ENCODE measurements around the gene TXNIP.
A peak's percentile ranks its signal among the peaks of the same experiment; 100 is the strongest.

The TXNIP gene

DNA sequence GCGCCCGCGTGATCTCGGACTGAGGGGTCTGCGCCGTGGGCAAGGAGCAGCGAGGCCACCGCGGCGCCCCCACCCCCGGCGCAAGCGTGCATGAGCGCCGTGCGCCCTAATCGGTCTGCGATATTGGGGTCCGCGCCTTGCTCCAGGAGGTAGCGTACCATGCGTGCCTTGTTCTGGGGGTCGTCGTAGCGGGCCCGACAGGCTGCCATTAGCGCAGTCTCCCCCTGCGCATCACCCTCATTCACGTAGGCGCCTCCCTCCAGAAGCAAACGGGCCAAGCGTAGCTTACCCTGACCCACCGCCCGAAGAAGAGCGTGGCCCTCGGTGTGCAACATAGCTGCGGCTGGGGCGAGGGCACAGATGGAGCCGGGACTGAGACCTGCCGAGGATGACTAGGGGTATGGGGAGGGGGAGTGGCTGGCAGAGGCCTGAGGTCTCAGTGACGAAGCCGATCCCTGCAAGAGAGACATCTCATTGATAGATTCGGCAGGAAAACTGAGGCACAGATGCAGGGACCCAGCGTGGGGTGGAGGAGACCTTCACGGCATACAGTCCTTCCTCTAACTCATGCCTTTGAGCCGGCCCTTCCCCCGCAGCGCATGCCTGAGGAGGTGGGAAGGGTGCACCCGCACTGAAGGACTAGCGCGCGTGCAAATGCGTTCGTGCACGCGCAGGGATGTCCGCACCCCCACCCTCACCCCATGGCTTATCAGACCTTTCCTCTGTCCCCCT, 34.8 kb downstream of the TXNIP start:
- peak in 1 of 2 donors; percentile 43 for DNase-seq

- no peak for DNase-seq
These were observed 35.3 kb downstream of the TXNIP start for GRCh38 chr1:145961109-145961424.

- peak in 1 of 2 donors; percentile 49 for DNase-seq
These were observed 35.8 kb downstream of the TXNIP start for GRCh38 chr1:145960468-145961108.

DNA sequence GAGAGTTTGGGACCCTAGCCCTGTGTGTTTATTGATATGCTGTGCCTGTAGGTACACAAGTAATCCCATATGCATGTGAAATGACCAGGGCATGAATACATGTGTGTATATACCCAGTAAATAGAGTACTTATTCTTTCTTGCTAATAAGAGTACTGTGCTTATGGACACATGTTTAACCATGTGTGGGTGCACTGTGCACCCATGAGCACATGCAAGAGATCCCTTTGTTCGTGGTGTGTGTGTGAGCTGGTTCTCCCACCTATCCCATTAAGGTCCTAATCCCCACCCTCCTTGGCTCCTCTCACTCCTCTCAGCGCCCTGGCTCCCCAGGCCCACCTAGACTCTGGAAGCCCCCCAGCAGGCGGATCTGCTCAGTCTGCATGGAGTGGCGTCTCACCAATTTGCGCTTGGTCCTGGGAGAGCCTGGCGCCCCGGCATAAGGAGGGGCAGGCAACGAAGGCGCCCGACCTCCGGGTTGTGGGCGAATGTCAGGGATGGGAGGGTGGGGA, 36.4 kb downstream of the TXNIP start:
- no peak for DNase-seq

DNA sequence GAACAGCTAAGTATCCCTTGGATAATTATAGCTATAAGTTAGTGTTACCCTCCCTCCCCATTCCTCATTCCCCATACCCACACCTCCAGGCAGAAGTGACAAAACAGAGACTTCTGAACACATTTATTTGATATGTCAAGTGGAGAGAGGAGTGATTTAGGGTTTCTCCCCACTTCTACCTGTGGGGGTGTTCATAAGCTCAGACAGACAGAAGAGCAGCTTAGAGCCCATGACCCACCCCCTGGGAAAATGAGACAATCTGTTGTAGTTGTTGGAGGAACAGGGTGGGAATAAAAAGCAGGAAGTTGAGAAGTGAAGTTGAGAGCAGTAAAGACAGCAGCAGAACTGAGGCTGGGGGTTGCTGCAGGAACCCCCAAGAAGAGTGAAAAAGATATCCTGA, 37.0 kb downstream of the TXNIP start:
- DNase-seq: no peak

DNA sequence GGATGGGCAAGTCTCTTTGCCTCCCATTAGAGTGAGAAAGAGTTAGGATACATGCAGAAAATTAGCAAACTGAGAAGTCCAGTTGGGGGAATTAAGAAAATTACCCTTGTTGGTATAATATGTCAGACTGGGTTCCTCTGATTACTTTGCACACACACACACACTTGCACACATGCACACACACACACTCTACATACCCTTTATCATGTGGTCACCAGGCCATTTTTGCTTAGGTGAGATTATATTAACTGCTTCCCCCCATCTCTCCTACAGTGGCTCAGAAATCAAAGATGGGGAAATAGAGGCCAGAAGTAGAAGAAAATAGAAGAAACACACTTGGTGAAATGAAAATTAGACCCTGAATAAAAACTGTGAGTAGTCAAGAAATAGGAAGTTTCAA, 37.6 kb downstream of the TXNIP start:
- DNase-seq: no peak

- DNase-seq: peak; percentile 93
These were observed 38.7 kb downstream of the TXNIP start, which contains the start of gene LIX1L for GRCh38 chr1:145957443-145958319. TSS of gene LIX1L (minus strand) at chr1:145958017. CDS start at chr1:145957927, 90 bp downstream.

DNA sequence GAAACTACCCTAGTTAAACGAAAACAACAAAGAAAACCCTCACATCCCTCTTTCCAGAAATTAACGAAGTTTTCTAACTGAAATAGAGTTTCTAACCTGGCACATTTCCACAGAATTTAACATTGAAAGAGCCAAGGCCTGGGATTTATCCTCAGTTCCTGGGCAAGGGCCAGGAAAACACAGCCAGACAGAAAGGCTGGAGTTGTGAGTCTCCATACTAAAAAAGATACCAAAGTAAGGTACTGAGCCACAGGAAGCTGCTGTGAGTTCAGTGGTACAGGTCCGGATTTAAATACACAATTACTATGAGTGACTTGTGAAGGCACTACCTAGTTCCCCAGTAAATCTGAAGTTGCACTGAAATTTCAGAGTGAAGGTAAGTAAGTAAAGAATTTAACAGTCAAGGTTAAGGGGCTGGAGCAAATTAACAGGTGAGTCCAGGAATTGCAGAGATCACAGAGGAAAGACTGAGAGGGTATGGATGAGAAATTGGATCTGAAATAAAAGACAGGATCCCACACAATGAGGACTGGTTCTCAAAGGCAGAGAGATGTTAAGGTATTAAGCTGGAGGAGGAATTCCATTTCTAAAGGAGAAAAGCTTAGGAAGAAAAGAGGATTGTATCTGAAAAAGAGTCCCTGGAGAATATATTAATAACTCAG, 39.5 kb downstream of the TXNIP start:
- DNase-seq: no peak

GRCh38 chr1:145956361-145956760, 40.0 kb downstream of the TXNIP start:
- DNase-seq: no peak

- no peak for DNase-seq
These were observed 40.9 kb downstream of the TXNIP start for GRCh38 chr1:145955436-145955835.

DNA sequence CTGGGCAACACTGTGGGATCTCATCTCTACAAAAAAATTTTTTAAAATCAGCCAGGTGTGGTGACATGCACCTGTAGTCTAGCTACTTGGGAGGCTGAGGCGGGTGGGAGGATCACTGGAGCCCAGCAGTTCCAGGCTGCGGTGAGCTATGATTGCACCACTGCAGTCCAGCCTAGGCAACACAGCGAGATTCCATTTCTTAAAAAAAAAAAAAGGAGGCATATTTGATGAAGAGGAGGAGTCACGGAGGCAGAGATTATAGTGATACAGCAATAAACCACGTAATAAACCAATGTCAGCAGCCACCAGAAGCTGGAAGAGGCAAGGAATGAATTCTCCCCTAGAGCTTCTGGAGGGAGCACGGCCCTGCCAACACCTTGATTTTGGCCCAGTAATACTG, 42.5 kb downstream of the TXNIP start:
- no peak for DNase-seq

DNA sequence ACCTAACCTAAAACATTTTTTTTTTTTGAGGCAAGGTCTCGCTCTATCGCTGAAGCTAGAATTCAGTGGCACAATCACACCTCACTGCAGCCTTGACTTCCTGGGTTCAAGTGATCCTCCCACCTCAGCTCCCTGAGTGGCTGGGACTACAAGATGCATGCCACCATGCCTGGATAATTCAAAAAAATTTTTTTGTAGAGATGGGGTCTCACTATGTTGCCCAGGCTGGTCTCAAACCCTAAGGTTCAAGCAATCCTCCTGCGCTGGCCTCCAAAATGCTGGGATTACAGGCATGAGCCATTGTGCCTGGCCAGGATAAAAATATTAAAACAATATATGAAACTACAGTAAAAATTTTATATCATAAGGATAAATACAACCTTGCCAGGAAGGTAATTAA, 43.5 kb downstream of the TXNIP start:
- DNase-seq: no peak

- no peak for DNase-seq
These were observed 44.9 kb downstream of the TXNIP start for GRCh38 chr1:145951526-145951925.

GRCh38 chr1:145949219-145949618, 47.2 kb downstream of the TXNIP start:
- DNase-seq: no peak

DNA sequence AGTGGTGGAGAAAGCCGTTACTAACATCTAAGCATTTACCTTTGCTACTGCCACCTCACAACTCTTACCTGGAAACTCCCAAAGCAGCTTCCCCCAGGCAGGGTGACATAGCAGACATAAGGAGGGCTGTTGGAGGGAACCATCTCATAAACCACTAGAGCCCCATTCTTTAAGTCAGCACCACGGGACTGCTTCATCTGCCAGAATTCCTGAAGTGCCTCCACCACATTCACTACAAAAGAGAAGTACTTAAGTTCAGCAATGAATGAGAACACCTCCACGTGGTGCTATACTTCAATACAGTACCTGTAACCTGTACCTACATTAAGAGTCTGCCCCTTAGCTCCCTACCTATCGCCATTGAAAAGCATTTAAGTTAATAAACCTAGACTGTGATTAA, 48.8 kb downstream of the TXNIP start:
- no peak for DNase-seq

- DNase-seq: no peak
These were observed 49.8 kb downstream of the TXNIP start for GRCh38 chr1:145946477-145946986.

DNA sequence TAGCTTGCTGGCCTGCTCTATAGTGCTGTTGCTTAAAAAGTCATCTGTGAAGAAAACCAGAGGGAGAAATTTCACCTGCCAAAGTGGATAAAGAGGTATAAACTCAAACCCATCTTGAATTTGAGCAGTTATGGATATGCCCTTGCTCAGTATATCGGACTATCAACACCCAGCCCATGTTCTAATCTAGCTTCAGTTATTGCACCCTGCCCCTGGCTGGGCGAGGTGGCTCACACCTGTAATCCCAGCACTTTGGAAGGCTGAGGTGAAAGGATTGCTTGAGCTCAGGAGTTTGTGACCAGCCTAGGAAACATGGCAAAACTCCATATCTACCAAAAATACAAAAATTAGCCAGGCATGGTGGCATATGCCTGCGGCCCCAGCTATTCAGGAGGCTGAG, 51.8 kb downstream of the TXNIP start:
- DNase-seq: no peak

- no peak for DNase-seq
These were observed 53.5 kb downstream of the TXNIP start for GRCh38 chr1:145942871-145943270.

Measured in activated CD4-positive, alpha-beta T cell treated with anti-CD3 and anti-CD28 coated beads for 4 hours (primary cell).